Transverse colon (tissue), 4 donors: ENCODE data around the gene BRD3OS.

Experiments
- CTCF ChIP-seq, 5 experiments: fragments of 200-600 bp in 3 of 5; fragments of 450-650 bp in 2 of 5; sonication (generic) in 3 of 5; IDR thresholded peaks; 1 replicate in 2 of 5; 2 replicates in 3 of 5; pipeline ENCODE4 v1.5.1; 2016 to 2017; ENCODE audit warnings: antibody characterized with exemption in 5 of 5, inconsistent platforms in 3 of 5, mild to moderate bottlenecking in 2 of 5, moderate library complexity in 1 of 5
- EP300 ChIP-seq: sonication (generic); formaldehyde crosslinking; IDR thresholded peaks from one replicate; pipeline ENCODE4 v1.6.1; 2017; ENCODE audit warnings: antibody characterized with exemption, low read depth
- POLR2A ChIP-seq: fragments of 450-650 bp; IDR thresholded peaks from one replicate; pipeline ENCODE4 v1.6.1; 2016; ENCODE audit warnings: antibody characterized with exemption, mild to moderate bottlenecking, moderate library complexity
- POLR2AphosphoS5 ChIP-seq, 3 donors: sonication (generic); formaldehyde crosslinking; IDR thresholded peaks; one replicate each; pipeline ENCODE4 v1.6.1; 2016; ENCODE audit warnings: antibody characterized with exemption in 3 of 3

GRCh38 chr9:133989625-133990365 lies 35.5 kb upstream of the BRD3OS start:
- TF ChIP-seq CTCF (IDR thresholded peaks at IDR 0.05) (no peak), POLR2A (no peak), POLR2AphosphoS5 (IDR thresholded peaks at IDR 0.05) (no peak), EP300 (no peak)
